H7 (cell line): ENCODE measurements around the gene PLCB4. TPM values are rescaled to one million over a fixed set of nuclear protein-coding genes. Genes with fewer than 3 reads are reported as not detected.
A peak's percentile ranks its signal among the peaks of the same experiment; 100 is the strongest.

Experiments used
- DNase-seq: peaks from one replicate; pipeline ENCODE4 v3.0.0; 2012
- H3K27me3 ChIP-seq: 2 replicates; pipeline ENCODE4 v1.6.0; 2011; ENCODE audit warnings: mild to moderate bottlenecking, low read length; ENCODE audit not compliant: control insufficient read depth, insufficient read depth
- H3K36me3 ChIP-seq: replicated peaks from 2 replicates; pipeline ENCODE4 v1.5.1; 2011; ENCODE audit warnings: low read length; ENCODE audit not compliant: control insufficient read depth, insufficient read depth
- H3K4me3 ChIP-seq: 2 replicates; pipeline ENCODE4 v1.5.1; 2011; ENCODE audit warnings: low read depth, mild to moderate bottlenecking, control low read depth, low read length, moderate library complexity; ENCODE audit not compliant: insufficient read depth
- total RNA-seq: library from RNA; depleted of rRNA; stranded (reverse); fragments of >200 nt; shearing (Covaris generic); gene quantifications from 2 replicates; pipeline ENCODE4 v1.2.3, GENCODE V29; 2014

The PLCB4 gene
- total RNA-seq, 1 experiment from 2014 or later, result 3.4 TPM

DNA sequence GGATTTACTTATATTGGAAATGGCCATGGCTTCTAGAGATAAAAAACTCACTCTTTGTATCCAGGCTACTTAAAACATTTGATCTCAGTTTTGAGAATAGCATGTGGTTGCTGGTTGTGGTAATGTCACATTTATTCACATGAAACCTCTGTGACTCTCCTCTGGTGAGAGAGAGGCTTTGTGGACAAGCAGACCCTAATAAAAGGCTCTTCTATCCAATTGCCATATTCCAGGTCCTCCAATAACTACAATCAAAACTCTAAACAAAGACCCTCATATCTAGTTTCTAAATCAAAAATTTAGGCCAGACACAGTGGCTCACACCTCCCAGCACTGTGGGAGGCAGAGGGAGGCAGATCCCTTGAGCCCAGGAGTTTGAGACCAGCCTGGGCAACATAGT, 269.2 kb downstream of the PLCB4 start:
- Histone ChIP-seq H3K27me3 (no peaks in the 10 kb centered on the region), H3K36me3 (no peaks in the 10 kb centered on the region), H3K4me3 (no peak overlapping the region)
- no peak for DNase-seq

DNA sequence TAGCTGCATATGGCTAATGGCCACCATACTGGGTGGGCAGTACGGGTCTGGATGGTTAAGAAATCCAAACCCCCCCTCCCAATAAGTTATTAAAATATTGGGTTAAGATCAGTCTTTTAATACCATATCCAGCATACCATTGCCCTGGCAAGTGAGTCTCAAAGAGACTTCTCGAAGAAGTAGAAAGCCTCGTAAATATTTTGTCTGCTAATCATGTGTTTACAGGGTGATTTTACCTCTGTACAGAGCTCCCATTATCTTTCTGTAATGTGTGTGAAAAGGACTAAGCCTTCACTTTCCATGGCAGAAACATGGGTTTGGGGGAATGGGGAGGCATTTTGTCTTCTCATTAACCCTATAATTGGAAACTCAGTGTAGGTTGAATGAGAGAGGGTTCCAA, 270.8 kb downstream of the PLCB4 start:
- Histone ChIP-seq H3K36me3 (no peaks in the 10 kb centered on the region), H3K4me3 (no peak overlapping the region), H3K27me3 (no peaks in the 10 kb centered on the region)
- DNase-seq, result no peak

- H3K36me3 ChIP-seq, result no peaks in the 10 kb centered on the region
- DNase-seq, result no peak
- no peak overlapping the region for H3K4me3 ChIP-seq
- H3K27me3 ChIP-seq, result no peaks in the 10 kb centered on the region
Observed at GRCh38 chr20:9342651-9343050, 273.8 kb downstream of the PLCB4 start.

DNA sequence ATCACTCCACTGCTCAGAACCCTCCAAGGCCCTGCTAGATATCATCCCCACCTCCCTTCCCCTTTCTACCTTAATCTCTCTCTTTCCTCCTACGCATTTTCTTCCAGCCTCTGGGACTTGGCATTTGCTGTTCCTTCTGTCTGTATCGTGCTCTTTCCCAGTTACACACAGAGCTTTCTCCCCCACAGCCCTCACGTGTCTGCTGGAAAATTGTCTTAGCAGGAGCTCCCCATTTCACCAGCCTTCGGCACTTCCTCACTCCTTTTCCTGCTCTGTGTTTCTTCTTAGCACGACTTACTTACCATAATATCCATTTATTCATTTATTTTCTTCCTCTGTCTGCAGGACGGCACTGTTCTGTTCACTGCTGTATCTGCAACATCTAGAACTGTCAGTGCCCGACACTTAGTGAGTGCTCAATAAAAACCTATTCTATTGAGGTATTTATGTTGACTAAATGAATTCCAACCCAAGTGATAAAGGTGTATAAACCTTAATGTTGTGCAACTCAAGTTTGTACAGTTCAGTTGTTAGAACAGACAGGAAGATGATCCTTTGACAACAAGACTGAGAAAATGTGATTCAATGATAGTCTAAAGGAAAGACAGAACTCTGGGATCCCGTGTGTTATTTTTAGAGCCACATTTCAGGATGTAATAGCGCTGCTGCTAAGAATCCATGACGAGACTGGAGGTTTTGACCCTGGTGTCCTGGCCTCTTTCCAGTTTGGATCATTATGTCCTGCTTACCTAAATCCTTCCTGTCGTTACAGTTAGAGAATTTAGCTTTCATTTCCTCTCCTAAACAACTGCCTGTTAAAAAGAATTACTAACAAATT, 275.4 kb downstream of the PLCB4 start:
- DNase-seq, result no peak
- Histone ChIP-seq H3K4me3 (no peak overlapping the region), H3K27me3 (no peaks in the 10 kb centered on the region), H3K36me3 (no peaks in the 10 kb centered on the region)

DNA sequence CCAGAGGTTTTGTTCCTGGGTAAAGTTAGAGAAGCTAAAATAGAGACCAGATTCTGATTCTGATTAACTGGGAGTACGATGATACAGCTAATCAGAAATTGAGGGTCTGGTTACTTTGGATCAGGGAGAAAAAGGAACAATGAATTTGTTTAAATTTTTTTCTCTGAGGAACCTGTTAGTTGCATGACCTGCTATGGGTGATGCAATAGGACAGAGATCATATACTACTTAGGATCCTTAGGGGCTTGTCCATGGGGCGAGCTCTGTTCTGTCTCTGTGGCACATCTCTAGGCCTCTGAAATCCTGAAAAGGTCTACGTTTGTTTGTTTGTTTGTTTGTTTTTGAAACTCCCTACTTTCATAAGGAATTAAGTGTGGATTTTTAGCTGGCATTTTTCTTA, 279.4 kb downstream of the PLCB4 start:
- H3K27me3 ChIP-seq, result no peaks in the 10 kb centered on the region
- H3K36me3 ChIP-seq, result no peaks in the 10 kb centered on the region
- no peak overlapping the region for H3K4me3 ChIP-seq
- DNase-seq, result no peak

DNA sequence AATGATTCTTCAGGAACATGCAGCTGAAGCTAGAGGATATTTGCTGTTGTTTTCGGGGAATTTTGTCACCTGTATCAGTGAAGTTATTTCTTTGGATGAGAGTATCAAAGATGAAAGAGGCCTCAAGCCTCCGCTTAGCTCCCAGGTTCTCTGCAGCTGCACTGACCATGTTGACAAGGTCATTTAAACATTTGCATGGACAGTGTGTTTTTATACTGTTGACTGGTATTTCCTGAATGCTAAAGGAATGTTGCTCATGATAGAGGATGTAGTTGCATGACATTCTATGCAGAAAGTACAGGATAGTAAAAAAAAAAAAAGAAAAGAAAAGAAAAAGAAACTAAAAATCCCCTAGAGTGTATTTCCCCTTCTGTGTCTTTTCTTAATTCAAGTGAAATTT, 279.9 kb downstream of the PLCB4 start:
- no peak overlapping the region for H3K4me3 ChIP-seq

GRCh38 chr20:9349249-9349648, 280.4 kb downstream of the PLCB4 start:
- H3K36me3 ChIP-seq, result no peaks in the 10 kb centered on the region
- DNase-seq, result no peak

More for the DNA sequence above, 279.9 kb downstream of the PLCB4 start:
- Histone ChIP-seq H3K27me3 (no peaks in the 10 kb centered on the region), H3K36me3 (no peaks in the 10 kb centered on the region)
- no peak for DNase-seq

GRCh38 chr20:9352739-9353138, 283.9 kb downstream of the PLCB4 start:
- DNase-seq, result no peak
- H3K4me3 ChIP-seq, result no peak overlapping the region
- H3K27me3 ChIP-seq, result no peaks in the 10 kb centered on the region
- H3K36me3 ChIP-seq, result no peaks in the 10 kb centered on the region

More at GRCh38 chr20:9349249-9349648, 280.4 kb downstream of the PLCB4 start:
- Histone ChIP-seq H3K4me3 (no peak overlapping the region), H3K27me3 (no peaks in the 10 kb centered on the region)

GRCh38 chr20:9353180-9353915, 284.5 kb downstream of the PLCB4 start:
- H3K4me3 ChIP-seq, result no peak overlapping the region
- DNase-seq, result no peak
- H3K27me3 ChIP-seq, result no peaks in the 10 kb centered on the region
- no peaks in the 10 kb centered on the region for H3K36me3 ChIP-seq

GRCh38 chr20:9353916-9354276, 285.0 kb downstream of the PLCB4 start:
- DNase-seq, result no peak
- Histone ChIP-seq H3K36me3 (no peaks in the 10 kb centered on the region), H3K27me3 (no peaks in the 10 kb centered on the region), H3K4me3 (no peak overlapping the region)

DNA sequence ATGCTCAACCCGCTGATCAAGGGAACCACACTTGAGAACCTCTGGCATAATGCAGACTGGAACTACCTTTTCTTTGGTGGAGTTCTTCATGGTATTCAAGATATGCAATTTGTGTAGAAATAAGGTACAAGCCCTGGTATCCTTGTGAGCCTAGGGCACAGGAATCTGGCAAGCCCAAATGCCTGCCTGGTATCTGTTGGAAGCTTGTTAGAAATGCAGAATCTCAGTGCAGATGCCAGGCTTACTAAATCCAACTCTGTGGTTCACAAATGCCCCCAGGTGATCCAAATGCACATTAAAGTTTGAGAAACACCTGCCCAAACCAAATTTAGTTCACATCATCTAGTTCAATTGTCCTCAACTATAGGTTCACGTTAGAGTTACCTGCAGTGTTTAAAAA, 285.7 kb downstream of the PLCB4 start:
- no peak for DNase-seq
- no peak overlapping the region for H3K4me3 ChIP-seq
- no peaks in the 10 kb centered on the region for H3K36me3 ChIP-seq
- H3K27me3 ChIP-seq, result no peaks in the 10 kb centered on the region

- Histone ChIP-seq H3K27me3 (no peaks in the 10 kb centered on the region), H3K4me3 (no peak overlapping the region), H3K36me3 (no peaks in the 10 kb centered on the region)
- no peak for DNase-seq
Observed at GRCh38 chr20:9358001-9358400, 289.1 kb downstream of the PLCB4 start.

- peak; percentile 20 for DNase-seq
- H3K36me3 ChIP-seq, result no peaks in the 10 kb centered on the region
- H3K4me3 ChIP-seq, result no peak overlapping the region
- H3K27me3 ChIP-seq, result no peaks in the 10 kb centered on the region
Observed at GRCh38 chr20:9359561-9360308, 290.8 kb downstream of the PLCB4 start.

GRCh38 chr20:9360431-9360830, 291.5 kb downstream of the PLCB4 start:
- Histone ChIP-seq H3K27me3 (no peaks in the 10 kb centered on the region), H3K36me3 (no peaks in the 10 kb centered on the region), H3K4me3 (no peak overlapping the region)
- no peak for DNase-seq

- DNase-seq, result no peak
- Histone ChIP-seq H3K27me3 (no peaks in the 10 kb centered on the region), H3K4me3 (no peak overlapping the region), H3K36me3 (no peaks in the 10 kb centered on the region)
Observed at GRCh38 chr20:9363673-9364072, 294.8 kb downstream of the PLCB4 start.
